Lung microvascular endothelial cell (primary cell): ENCODE results near the gene BRMS1L. TPM values are rescaled to one million over a fixed set of nuclear protein-coding genes. Genes with fewer than 3 reads are reported as not detected.

ENCODE experiments used
- total RNA-seq: library from RNA; depleted of rRNA; stranded (reverse); fragments of >200 nt; gene quantifications from 2 replicates; pipeline ENCODE4 v1.2.1, GENCODE V29; 2014

Gene BRMS1L
- total RNA-seq, 1 donor from 2014 or later = 4.0 TPM

Other genes with a start within 250 kb of the BRMS1L start
- gene RALGAPA1, start 17.0 kb upstream of the BRMS1L start, total RNA-seq = 12.2 and 20.8 TPM in 2 replicates